KMS-11 (cell line): ENCODE measurements around the gene NRG3.

Source experiments
- H2AFZ ChIP-seq: fragments of 200-600 bp; sonication (generic); 2 replicates; pipeline ENCODE4 v1.6.1; 2016; ENCODE audit warnings: antibody characterized with exemption, mixed run types, low read depth
- H3K27ac ChIP-seq: fragments of 200-600 bp; sonication (generic); 2 replicates; pipeline ENCODE4 v1.6.1; 2016; ENCODE audit warnings: mild to moderate bottlenecking, mixed run types
- H3K27me3 ChIP-seq: fragments of 200-600 bp; sonication (generic); 2 replicates; pipeline ENCODE4 v1.6.1; 2017; ENCODE audit warnings: mild to moderate bottlenecking, low read depth, mixed run types, moderate library complexity; ENCODE audit not compliant: insufficient read depth
- H3K36me3 ChIP-seq: fragments of 200-600 bp; sonication (generic); 2 replicates; pipeline ENCODE4 v1.6.1; 2017; ENCODE audit warnings: mild to moderate bottlenecking, mixed run types; ENCODE audit not compliant: insufficient read depth
- H3K4me1 ChIP-seq: fragments of 200-600 bp; sonication (generic); 2 replicates; pipeline ENCODE4 v1.6.1; 2016; ENCODE audit warnings: mild to moderate bottlenecking, low read depth, mixed run types; ENCODE audit not compliant: poor library complexity, severe bottlenecking
- H3K4me2 ChIP-seq: fragments of 200-600 bp; sonication (generic); 2 replicates; pipeline ENCODE4 v1.7.0; 2016; ENCODE audit warnings: mild to moderate bottlenecking, mixed run types
- H3K4me3 ChIP-seq: fragments of 200-600 bp; sonication (generic); IDR thresholded peaks from 2 replicates; pipeline ENCODE4 v1.6.1; 2017; ENCODE audit warnings: low read depth, low read length, mixed read lengths; ENCODE audit not compliant: insufficient read depth
- H3K79me2 ChIP-seq: fragments of 200-600 bp; sonication (generic); 2 replicates; pipeline ENCODE4 v1.6.1; 2016; ENCODE audit warnings: low read depth, mixed run types; ENCODE audit not compliant: insufficient read depth
- H3K9ac ChIP-seq: fragments of 200-600 bp; sonication (generic); 2 replicates; pipeline ENCODE4 v1.6.1; 2016; ENCODE audit warnings: mild to moderate bottlenecking, mixed run types
- H4K20me1 ChIP-seq: fragments of 200-600 bp; sonication (generic); 2 replicates; pipeline ENCODE4 v1.6.1; 2016; ENCODE audit warnings: mild to moderate bottlenecking, mixed run types; ENCODE audit not compliant: insufficient read depth
- TF ChIP-seq, protein P1 (sequence below): fragments of 200-600 bp; sonication (generic); conservative IDR thresholded peaks from 2 replicates; pipeline ENCODE4 v1.6.1; 2017; ENCODE audit warnings: low read depth, mild to moderate bottlenecking, antibody characterized with exemption, low read length, moderate library complexity, mixed read lengths

Gene NRG3

DNA sequence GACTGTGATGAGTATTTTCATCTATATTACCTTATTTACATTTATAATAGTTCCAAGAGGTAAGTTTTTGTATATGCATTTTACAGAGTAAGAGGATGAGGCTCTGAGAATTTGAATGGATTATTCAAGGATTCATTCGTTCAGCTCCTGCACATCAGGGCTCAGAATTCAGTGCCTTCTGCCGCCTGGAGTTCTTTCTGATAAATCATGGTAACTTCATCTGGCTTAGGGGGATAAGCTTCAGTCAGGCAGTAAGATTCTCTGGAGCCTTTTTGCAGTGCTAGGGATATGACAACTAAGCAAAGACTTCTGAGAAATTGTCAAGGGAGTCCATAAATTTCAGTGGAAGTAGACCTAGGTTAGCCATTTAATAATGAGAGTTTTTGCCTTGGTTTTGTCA lies 668.6 kb downstream of the NRG3 start:
- Histone ChIP-seq H4K20me1 (no peaks in the 10 kb centered on the region), H3K4me3 (no peak overlapping the region), H2AFZ (no peak overlapping the region), H3K27me3 (no peaks in the 10 kb centered on the region), H3K4me2 (no peak overlapping the region), H3K4me1 (no peaks in the 10 kb centered on the region), H3K36me3 (no peaks in the 10 kb centered on the region), H3K27ac (no peak overlapping the region), H3K79me2 (no peaks in the 10 kb centered on the region), H3K9ac (no peak overlapping the region)
- TF ChIP-seq, protein P1, sequence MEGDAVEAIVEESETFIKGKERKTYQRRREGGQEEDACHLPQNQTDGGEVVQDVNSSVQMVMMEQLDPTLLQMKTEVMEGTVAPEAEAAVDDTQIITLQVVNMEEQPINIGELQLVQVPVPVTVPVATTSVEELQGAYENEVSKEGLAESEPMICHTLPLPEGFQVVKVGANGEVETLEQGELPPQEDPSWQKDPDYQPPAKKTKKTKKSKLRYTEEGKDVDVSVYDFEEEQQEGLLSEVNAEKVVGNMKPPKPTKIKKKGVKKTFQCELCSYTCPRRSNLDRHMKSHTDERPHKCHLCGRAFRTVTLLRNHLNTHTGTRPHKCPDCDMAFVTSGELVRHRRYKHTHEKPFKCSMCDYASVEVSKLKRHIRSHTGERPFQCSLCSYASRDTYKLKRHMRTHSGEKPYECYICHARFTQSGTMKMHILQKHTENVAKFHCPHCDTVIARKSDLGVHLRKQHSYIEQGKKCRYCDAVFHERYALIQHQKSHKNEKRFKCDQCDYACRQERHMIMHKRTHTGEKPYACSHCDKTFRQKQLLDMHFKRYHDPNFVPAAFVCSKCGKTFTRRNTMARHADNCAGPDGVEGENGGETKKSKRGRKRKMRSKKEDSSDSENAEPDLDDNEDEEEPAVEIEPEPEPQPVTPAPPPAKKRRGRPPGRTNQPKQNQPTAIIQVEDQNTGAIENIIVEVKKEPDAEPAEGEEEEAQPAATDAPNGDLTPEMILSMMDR, result no peak

DNA sequence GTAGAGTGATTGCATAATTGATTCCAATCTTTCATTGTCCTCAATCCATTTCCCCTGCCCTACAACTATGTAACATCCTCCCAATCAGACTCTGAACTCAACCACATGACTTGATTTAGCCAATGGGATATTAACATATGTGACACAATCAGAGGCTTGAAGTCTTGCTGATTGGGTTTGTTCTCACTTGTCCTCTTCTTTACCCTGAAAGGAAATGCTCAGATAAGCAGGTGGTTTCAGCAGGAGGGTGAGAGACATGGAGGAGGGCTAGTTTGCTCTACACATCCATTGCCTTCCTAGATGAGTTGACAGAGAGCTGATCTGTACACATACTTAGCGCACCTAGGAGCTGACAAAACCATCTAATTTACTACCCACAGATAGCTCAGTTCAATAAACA lies 669.4 kb downstream of the NRG3 start:
- no peaks in the 10 kb centered on the region for H3K36me3 ChIP-seq
- TF ChIP-seq, protein P1, result no peak
- no peak overlapping the region for H2AFZ ChIP-seq
- H3K4me1 ChIP-seq, result no peaks in the 10 kb centered on the region
- H3K79me2 ChIP-seq, result no peaks in the 10 kb centered on the region
- H3K4me2 ChIP-seq, result no peak overlapping the region
- H4K20me1 ChIP-seq, result no peaks in the 10 kb centered on the region
- H3K4me3 ChIP-seq, result no peak overlapping the region
- no peak overlapping the region for H3K27ac ChIP-seq
- no peak overlapping the region for H3K9ac ChIP-seq
- no peaks in the 10 kb centered on the region for H3K27me3 ChIP-seq

DNA sequence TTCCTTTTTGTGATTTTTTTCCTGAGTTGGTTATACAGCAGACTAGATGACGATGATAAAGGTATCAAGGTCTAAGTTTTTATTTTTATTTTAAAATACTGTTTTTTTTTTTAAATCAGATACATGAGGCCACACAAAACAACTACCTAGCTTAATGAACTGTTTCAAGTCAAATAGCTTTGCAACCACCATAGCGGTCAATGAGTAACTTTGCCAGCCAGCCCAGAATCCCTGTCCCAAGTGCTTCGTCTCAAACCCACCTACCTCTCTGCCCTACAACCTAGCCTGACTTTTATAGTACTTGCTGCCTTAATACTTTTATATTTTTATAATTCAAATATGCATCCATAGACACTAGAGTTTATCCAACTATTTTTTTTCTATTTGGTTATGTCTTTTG lies 676.5 kb downstream of the NRG3 start:
- no peaks in the 10 kb centered on the region for H4K20me1 ChIP-seq
- no peak overlapping the region for H3K9ac ChIP-seq
- no peak overlapping the region for H3K4me2 ChIP-seq
- H3K4me3 ChIP-seq, result no peak overlapping the region
- no peak overlapping the region for H3K27ac ChIP-seq
- no peaks in the 10 kb centered on the region for H3K79me2 ChIP-seq
- H2AFZ ChIP-seq, result no peak overlapping the region
- no peaks in the 10 kb centered on the region for H3K4me1 ChIP-seq
- H3K36me3 ChIP-seq, result no peaks in the 10 kb centered on the region
- H3K27me3 ChIP-seq, result no peaks in the 10 kb centered on the region
- TF ChIP-seq, protein P1, result no peak

DNA sequence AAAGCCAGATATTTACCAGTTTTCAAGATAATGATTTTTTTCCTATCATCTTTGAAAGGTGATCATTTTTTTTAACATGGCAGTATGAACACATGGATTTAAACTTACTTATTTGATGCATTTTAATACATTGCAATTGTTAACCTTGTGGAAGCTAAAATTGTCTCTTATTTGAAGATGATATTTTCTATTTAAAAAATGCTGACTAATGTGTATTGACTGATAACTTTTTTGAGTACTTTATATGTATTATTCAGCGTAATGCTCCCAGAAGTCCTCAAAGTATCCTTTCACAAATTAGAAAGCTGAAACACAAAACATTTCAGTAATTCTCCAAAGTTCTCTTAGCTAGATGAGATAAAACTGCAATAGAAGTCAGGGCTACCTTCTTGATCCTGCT lies 677.3 kb downstream of the NRG3 start:
- H4K20me1 ChIP-seq, result no peaks in the 10 kb centered on the region
- no peak overlapping the region for H3K4me2 ChIP-seq
- no peak overlapping the region for H2AFZ ChIP-seq
- no peaks in the 10 kb centered on the region for H3K27me3 ChIP-seq
- H3K79me2 ChIP-seq, result no peaks in the 10 kb centered on the region
- TF ChIP-seq, protein P1, result no peak
- no peaks in the 10 kb centered on the region for H3K36me3 ChIP-seq
- no peaks in the 10 kb centered on the region for H3K4me1 ChIP-seq
- H3K9ac ChIP-seq, result no peak overlapping the region
- H3K4me3 ChIP-seq, result no peak overlapping the region
- no peak overlapping the region for H3K27ac ChIP-seq

DNA sequence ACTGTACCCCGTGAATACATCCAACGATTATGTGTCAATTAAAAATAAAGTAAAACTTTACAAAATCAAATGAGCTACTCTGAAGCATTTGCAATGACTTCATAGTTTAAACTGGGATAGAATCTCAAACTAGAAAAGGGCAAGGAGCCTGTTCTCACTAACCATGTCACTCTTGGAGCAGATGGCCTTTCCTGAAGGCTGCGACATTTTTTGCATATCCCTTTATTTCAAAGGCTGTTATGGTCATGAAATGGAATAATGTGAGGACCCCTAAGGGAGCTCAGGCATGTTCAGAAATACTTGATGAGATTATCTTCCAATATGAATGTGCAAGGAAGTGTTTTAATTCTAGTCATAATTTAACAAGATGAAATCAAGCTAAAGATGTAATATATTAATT lies 679.4 kb downstream of the NRG3 start:
- no peaks in the 10 kb centered on the region for H3K36me3 ChIP-seq
- H3K27me3 ChIP-seq, result no peaks in the 10 kb centered on the region
- TF ChIP-seq, protein P1, result no peak
- H3K4me1 ChIP-seq, result no peaks in the 10 kb centered on the region
- H3K4me2 ChIP-seq, result no peak overlapping the region
- no peaks in the 10 kb centered on the region for H4K20me1 ChIP-seq
- H2AFZ ChIP-seq, result no peak overlapping the region
- H3K4me3 ChIP-seq, result no peak overlapping the region
- no peak overlapping the region for H3K27ac ChIP-seq
- no peak overlapping the region for H3K9ac ChIP-seq
- no peaks in the 10 kb centered on the region for H3K79me2 ChIP-seq
